SU-DHL-6 (cell line): ENCODE results near the gene BAK1.

Source experiments
- EZH2phosphoT487 ChIP-seq: fragments of 200-600 bp; sonication (generic), shearing (Covaris generic); conservative IDR thresholded peaks from 2 replicates; pipeline ENCODE4 v1.6.1; 2018; ENCODE audit warnings: mild to moderate bottlenecking, antibody characterized with exemption, low read length, moderate library complexity, mixed read lengths
- TF ChIP-seq, protein P1 (sequence below): fragments of 200-600 bp; sonication (generic); IDR thresholded peaks from one replicate; pipeline ENCODE4 v1.5.1; 2017; ENCODE audit warnings: antibody characterized with exemption, mild to moderate bottlenecking, low read length, moderate library complexity; ENCODE audit not compliant: insufficient read depth, poor library complexity, severe bottlenecking

DNA sequence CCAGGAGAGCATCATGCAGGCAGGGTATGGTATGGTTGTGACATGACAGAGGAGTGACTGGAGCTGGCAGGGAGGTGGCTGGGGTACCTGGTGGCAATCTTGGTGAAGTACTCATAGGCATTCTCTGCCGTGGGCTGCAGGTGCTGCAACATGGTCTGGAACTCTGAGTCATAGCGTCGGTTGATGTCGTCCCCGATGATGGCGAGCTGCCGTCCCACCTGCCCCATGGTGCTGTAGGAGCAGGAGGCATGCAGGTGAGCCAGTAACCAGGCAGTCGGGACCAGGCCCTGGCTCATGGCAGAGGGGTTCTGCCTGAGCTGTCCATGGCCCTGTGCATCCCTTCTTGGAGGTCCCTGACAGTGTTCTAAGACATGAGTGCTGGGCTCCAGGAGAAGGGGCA is 4.9 kb downstream of the BAK1 start:
- TF ChIP-seq, protein P1, sequence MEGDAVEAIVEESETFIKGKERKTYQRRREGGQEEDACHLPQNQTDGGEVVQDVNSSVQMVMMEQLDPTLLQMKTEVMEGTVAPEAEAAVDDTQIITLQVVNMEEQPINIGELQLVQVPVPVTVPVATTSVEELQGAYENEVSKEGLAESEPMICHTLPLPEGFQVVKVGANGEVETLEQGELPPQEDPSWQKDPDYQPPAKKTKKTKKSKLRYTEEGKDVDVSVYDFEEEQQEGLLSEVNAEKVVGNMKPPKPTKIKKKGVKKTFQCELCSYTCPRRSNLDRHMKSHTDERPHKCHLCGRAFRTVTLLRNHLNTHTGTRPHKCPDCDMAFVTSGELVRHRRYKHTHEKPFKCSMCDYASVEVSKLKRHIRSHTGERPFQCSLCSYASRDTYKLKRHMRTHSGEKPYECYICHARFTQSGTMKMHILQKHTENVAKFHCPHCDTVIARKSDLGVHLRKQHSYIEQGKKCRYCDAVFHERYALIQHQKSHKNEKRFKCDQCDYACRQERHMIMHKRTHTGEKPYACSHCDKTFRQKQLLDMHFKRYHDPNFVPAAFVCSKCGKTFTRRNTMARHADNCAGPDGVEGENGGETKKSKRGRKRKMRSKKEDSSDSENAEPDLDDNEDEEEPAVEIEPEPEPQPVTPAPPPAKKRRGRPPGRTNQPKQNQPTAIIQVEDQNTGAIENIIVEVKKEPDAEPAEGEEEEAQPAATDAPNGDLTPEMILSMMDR: no peak
- no peak for TF ChIP-seq EZH2phosphoT487
